Heart right ventricle (tissue), 16 donors: ENCODE results near the gene TRPM1. TPM values are rescaled to one million over a fixed set of nuclear protein-coding genes. Genes with fewer than 3 reads are reported as not detected.

Experiments
- ATAC-seq, 8 donors: fragments of 200-7000 bp; cut with Tn5 transposase; one replicate each; pipeline ENCODE4 v1.9.1; 2020; ENCODE audit warnings: mild to moderate bottlenecking in 8 of 8, moderate library complexity in 8 of 8, moderate number of reproducible peaks in 1 of 8
- DNase-seq, 2 donors: peaks; one replicate each; pipeline ENCODE4 v3.0.0-alpha.2; 2020
- H3K27ac ChIP-seq, 10 donors: fragments of 200-600 bp; sonication (generic) in 2 of 10; one replicate each; pipeline versions ENCODE4 v1.5.0 to v1.8.0; 2020 to 2022; ENCODE audit warnings: mild to moderate bottlenecking in 3 of 10
- H3K27me3 ChIP-seq, 7 donors: fragments of 200-600 bp; one replicate each; pipeline ENCODE4 v1.8.0; 2021 to 2022; ENCODE audit warnings: mild to moderate bottlenecking in 2 of 7
- H3K36me3 ChIP-seq, 9 donors: fragments of 200-600 bp; sonication (generic) in 1 of 9; one replicate each; pipeline versions ENCODE4 v1.5.0 to v1.8.0; 2020 to 2022; ENCODE audit warnings: mild to moderate bottlenecking in 2 of 9
- H3K4me1 ChIP-seq, 9 donors: fragments of 200-600 bp; sonication (generic) in 1 of 9; one replicate each; pipeline versions ENCODE4 v1.5.0 to v1.8.0; 2020 to 2022; ENCODE audit warnings: mild to moderate bottlenecking in 4 of 9
- H3K4me3 ChIP-seq, 10 donors: fragments of 200-600 bp; sonication (generic) in 2 of 10; one replicate each; pipeline versions ENCODE4 v1.5.0 to v1.8.0; 2020 to 2022; ENCODE audit warnings: mild to moderate bottlenecking in 7 of 10, moderate library complexity in 2 of 10
- H3K9me3 ChIP-seq, 11 donors: fragments of 200-600 bp in 10 of 11; sonication (generic) in 2 of 11; one replicate each; pipeline versions ENCODE4 v1.5.0 to v1.8.0; 2013 to 2022; ENCODE audit warnings: mild to moderate bottlenecking in 2 of 11, control low read depth in 1 of 11, moderate library complexity in 1 of 11
- WGBS, 2 donors: extraction: QIAGEN DNeasy Blood & Tissue Kit; methylation state at CpG; one replicate each; pipeline ENCODE4 v1.1.7; 2013; ENCODE audit warnings: inconsistent platforms in 1 of 2; 5-methylcytosine and 5-hydroxymethylcytosine counted together
- intact Hi-C, 10 donors: fragments of 100-400 bp; cut with DNase I; formaldehyde crosslinking; loops; one replicate each; pipeline versions ENCODE4 v1.11.1 to v1.14.2; 2022
- polyA plus RNA-seq, 2 donors: library from polyadenylated mRNA; stranded (reverse); fragments of 200-250 nt; gene quantifications; one replicate each; pipeline ENCODE4 v1.2.3, GENCODE V29; 2013
- total RNA-seq, 10 donors: library from RNA; stranded (reverse); fragmentation: NEBNext Ultra II Directional in 3 of 10; extraction: Animal tissue kit (Norgen Biotek cat#: 25700) in 3 of 10; gene quantifications; one replicate each; pipeline versions ENCODE4 v1.2.1 to v1.2.4, GENCODE V29; 2021 to 2023
- TF ChIP-seq, protein P1 (sequence below), 9 donors: fragments of 200-600 bp; sonication (generic) in 2 of 9; IDR thresholded peaks; one replicate each; pipeline versions ENCODE4 v1.5.0 to v1.8.0; 2021 to 2022; ENCODE audit warnings: antibody characterized with exemption in 9 of 9, mild to moderate bottlenecking in 5 of 9, moderate library complexity in 1 of 9
- donor health status: Arrhythmogenic right ventricular cardiomyopathy.
- donor health status: ischemic (EF 13 %, LVEDD 7.1; RV severe dilation, severe dysfunction).
- donor health status: healthy with polysubstance abuse.
- donor health status: DM: no; HTN: yes; CAD: no.
- donor health status: DM: no; HTN: no; CAD: no.
- donor health status: ischemic (EF 25% LVEDD 6.9; RV normal size, moderate dysfunction).
- donor health status: ischemic (EF 25% LVEDD 5.7; RV mildly dilated, moderate dysfunction).
- donor health status: healthy.
- donor health status: DM: yes; HTN: yes; CAD: no.
- donor health status: Ischemic cardiomyopathy.
- donor health status: ischemic (EF 35%, LVEDD 5.7; RV mildly dilated, moderate dysfunction).
- donor health status: nonischemic (EF 11% LVEDD 7.7; RV severe dilation, severe dysfunction).
- donor health status: DM: yes; HTN: yes; CAD: no.
- donor health status: PGD.
- donor health status: ischemic (EF 29% LVEDD 5.4; RV normal size, mild dysfunction).
- donor health status: nonischemic (EF 23%, LVEDD 6.1; RV moderate dilation, normal function).

Gene TRPM1
- total and polyA plus RNA-seq, 12 donors: 0.06 TPM; not detected in 11

DNA sequence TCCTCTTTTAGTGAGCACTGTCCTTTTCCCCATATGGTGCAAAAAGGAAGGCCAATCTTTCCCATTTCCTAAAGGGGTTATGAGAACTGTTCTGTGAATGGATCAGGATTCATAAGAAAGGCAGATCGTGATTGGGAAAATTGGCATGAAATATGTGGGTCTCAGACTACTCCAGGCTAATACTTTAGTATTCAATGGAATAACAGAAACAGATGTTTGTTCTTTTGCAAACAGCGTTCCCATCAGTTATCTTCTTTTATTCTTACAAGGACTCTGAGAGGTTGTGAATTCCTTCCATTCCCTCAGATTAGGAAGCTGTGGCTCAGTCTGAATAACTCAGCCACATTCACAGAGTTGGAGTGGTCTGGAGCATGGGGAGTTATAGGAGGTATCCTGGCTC lies 58.8 kb downstream of the TRPM1 start:
- TF ChIP-seq, protein P1, sequence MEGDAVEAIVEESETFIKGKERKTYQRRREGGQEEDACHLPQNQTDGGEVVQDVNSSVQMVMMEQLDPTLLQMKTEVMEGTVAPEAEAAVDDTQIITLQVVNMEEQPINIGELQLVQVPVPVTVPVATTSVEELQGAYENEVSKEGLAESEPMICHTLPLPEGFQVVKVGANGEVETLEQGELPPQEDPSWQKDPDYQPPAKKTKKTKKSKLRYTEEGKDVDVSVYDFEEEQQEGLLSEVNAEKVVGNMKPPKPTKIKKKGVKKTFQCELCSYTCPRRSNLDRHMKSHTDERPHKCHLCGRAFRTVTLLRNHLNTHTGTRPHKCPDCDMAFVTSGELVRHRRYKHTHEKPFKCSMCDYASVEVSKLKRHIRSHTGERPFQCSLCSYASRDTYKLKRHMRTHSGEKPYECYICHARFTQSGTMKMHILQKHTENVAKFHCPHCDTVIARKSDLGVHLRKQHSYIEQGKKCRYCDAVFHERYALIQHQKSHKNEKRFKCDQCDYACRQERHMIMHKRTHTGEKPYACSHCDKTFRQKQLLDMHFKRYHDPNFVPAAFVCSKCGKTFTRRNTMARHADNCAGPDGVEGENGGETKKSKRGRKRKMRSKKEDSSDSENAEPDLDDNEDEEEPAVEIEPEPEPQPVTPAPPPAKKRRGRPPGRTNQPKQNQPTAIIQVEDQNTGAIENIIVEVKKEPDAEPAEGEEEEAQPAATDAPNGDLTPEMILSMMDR (IDR thresholded peaks at IDR 0.05): no peak
- intact Hi-C loops: no loop called here
- H3K27me3 ChIP-seq: peaks cover 0 to 4% (median 0%) of the 10 kb centered on the region in 7 donors
- H3K4me1 ChIP-seq: no peaks in the 10 kb centered on the region
- peaks cover 0 to 8% (median 0%) of the 10 kb centered on the region in 11 donors for H3K9me3 ChIP-seq
- WGBS, 2 donors: 52 to 55% methylated on average over 2 of the region's 2 CpGs
- no peak overlapping the region for H3K4me3 ChIP-seq
- ATAC-seq (no peak), DNase-seq (no peak)
- no peak overlapping the region for H3K27ac ChIP-seq
- H3K36me3 ChIP-seq: no peaks in the 10 kb centered on the region

GRCh38 chr15:31041610-31042009 lies 59.9 kb downstream of the TRPM1 start:
- TF ChIP-seq, protein P1 (IDR thresholded peaks at IDR 0.05): no peak
- H3K9me3 ChIP-seq: peaks cover 0 to 8% (median 0%) of the 10 kb centered on the region in 11 donors
- intact Hi-C loops: no loop called here
- DNase-seq (no peak), ATAC-seq (no peak)
- H3K4me1 ChIP-seq: no peaks in the 10 kb centered on the region
- 94 to 96% methylated on average over 4 of the region's 4 CpGs for WGBS, 2 donors
- no peak overlapping the region for H3K4me3 ChIP-seq
- peaks cover 0 to 4% (median 0%) of the 10 kb centered on the region in 7 donors for H3K27me3 ChIP-seq
- no peaks in the 10 kb centered on the region for H3K36me3 ChIP-seq
- H3K27ac ChIP-seq: no peak overlapping the region

GRCh38 chr15:31040611-31041010 lies 60.9 kb downstream of the TRPM1 start:
- 88 to 94% methylated on average over 8 of the region's 8 CpGs for WGBS, 2 donors

DNA sequence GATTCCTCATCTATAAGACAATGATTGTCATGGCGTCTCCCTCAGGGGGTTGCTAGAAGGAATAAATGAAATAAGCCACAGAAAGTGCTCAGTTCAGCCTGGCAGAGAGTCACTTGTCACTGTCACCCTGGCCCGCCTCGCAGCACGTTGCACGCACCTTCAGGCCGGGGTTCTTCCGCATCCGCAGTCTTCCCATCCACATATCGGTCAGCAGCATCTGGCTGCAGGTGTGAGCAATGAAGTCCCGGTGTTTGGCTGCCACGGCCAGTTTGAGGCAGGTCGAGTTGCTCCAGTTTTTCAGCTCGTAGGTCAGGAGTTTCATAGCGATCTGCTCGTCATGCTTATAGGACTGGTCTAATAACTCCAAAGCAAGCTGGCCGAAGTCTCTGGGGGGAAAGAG lies 61.6 kb downstream of the TRPM1 start:
- ATAC-seq (no peak), DNase-seq (no peak)
- Histone ChIP-seq H3K27ac (no peak overlapping the region), H3K9me3 (peaks cover 0 to 8% (median 0%) of the 10 kb centered on the region in 11 donors), H3K4me3 (no peak overlapping the region), H3K27me3 (peaks cover 0 to 4% (median 0%) of the 10 kb centered on the region in 7 donors), H3K36me3 (no peaks in the 10 kb centered on the region), H3K4me1 (no peaks in the 10 kb centered on the region)
- WGBS, 2 donors: 96 to 97% methylated on average over 16 of the region's 16 CpGs
- TF ChIP-seq, protein P1 (IDR thresholded peaks at IDR 0.05): no peak
- intact Hi-C loops: no loop called here

More at GRCh38 chr15:31040611-31041010, 60.9 kb downstream of the TRPM1 start:
- intact Hi-C loops: no loop called here
- H3K27me3 ChIP-seq: peaks cover 0 to 4% (median 0%) of the 10 kb centered on the region in 7 donors
- H3K4me1 ChIP-seq: no peaks in the 10 kb centered on the region
- no peak for DNase-seq
- H3K27ac ChIP-seq: no peak overlapping the region
- no peak overlapping the region for H3K4me3 ChIP-seq
- peaks cover 0 to 8% (median 0%) of the 10 kb centered on the region in 11 donors for H3K9me3 ChIP-seq
- H3K36me3 ChIP-seq: no peaks in the 10 kb centered on the region
- TF ChIP-seq, protein P1 (IDR thresholded peaks at IDR 0.05): no peak
- ATAC-seq: no peak
